ENCODE measurements around the gene WASF3. TPM values are rescaled to one million over a fixed set of nuclear protein-coding genes. Genes with fewer than 3 reads are reported as not detected.

The WASF3 gene
- total RNA-seq, 1 donor from 2014 or later: 11.5 TPM

DNA sequence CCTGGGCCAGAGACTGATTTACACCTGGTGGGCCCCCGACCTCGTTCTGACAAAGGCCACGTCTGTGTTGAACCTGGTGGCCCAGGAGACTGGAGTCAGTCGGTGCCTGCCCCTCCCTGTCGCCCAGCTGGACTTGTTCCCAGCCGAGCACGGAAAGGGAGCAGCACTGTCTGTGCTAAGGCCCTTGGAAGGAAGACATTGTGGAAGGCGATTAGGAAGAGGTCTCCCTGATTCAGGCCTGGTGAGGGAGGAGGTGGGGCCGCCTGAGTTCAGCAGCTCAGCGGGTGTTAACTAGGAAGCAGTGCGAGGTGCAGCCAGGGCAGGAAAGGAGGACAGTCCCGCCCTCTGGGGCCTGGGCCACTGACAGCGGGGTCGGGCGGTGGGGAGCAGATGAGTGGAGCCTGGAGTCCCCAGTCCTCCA lies 138.4 kb downstream of the WASF3 start:
- no peak for DNase-seq
- ATAC-seq: peak; percentile 14
- intact Hi-C loops (cut with micrococcal nuclease): loop anchor here (10.0 kb wide), 1 partner anchor 511 kb away; no protein-coding TSS in a partner anchor

DNA sequence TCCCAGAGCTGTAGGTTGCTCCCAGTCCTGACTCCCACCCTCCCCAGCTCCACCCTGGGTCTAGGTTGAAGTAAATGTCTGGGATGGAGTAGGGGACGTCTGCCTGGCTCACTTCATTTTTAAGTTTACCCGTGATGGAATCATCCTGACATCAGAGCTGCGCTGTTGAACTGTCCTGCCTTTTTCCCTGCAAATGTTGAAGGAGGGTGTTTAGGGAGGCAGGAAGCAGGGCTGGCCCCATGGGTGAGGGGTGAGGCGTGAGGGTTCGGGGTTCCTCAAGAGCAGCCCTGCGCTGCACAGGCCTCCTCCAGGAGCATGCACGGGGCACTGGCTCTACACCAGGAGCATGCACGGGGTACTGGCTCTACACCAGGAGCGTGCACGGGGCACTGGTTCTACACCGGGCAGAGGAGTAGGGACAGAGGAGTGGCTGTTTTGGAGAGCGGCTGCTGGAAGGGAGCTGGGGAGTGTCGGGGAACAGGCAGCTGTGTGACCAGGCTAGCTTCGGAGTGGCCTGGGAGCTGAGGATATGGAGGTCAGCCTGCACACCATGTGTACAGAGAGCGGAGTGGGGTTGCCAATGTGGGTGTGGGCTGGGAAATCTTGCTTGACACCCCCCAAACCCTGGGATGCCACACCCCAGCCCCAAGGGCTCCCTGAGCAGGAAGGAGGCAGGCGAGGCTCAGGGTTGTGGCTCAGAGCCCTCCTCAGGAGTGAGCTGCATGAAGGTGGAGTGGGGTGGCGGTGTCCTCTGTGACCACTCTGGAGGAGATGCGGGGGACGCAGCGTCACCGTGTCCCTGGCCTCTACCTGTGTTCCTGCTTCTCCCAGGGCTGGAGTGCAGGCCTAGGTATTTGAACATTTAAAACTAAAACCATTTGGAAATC lies 139.8 kb downstream of the WASF3 start:
- DNase-seq: no peak
- intact Hi-C loops (cut with micrococcal nuclease): loop anchor here (10.0 kb wide), 1 partner anchor 513 kb away; no protein-coding TSS in a partner anchor
- ATAC-seq: no peak

DNA sequence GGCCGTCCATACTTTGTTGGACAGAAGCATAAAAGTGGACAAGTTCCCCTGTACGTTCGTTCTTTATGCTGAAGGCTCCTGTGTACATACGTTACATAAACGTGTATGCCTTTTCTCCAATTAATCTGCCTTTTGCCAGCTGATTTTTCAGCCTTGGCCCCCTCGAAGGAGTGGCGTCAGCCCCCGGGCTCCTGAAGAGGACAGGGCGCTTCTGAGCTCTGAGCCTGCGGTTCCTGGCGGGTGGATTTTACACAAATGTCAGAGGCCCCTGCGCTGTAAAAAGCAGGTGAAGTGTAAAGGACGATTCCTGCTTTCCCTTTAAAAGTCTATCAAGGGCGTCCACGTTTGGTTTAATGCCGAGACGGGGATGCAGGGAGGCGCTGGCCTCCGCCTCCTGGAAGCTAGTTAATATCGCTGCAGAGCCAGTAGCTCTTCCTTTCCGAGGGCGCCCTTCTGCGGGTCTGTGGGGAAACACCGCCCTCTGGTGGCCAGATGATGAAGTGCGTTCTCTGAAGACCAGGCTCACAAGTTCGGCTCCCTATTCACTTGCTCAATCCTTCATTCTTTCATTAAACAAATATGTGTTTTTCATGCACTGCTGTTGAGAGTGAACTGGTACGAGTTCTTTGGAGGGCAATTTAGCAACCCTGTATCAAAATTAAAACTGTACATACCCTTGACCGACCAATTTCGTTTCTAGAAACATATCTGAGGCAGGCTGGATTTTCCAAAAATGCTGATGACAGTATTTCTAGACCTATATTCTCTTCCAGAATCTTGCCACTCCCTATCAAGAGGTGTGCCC lies 141.1 kb downstream of the WASF3 start:
- DNase-seq (peak; percentile 84), ATAC-seq (peak; percentile 89)
- intact Hi-C loops (cut with micrococcal nuclease): loop anchor here (10.0 kb wide), 1 partner anchor 514 kb away; no protein-coding TSS in a partner anchor

DNA sequence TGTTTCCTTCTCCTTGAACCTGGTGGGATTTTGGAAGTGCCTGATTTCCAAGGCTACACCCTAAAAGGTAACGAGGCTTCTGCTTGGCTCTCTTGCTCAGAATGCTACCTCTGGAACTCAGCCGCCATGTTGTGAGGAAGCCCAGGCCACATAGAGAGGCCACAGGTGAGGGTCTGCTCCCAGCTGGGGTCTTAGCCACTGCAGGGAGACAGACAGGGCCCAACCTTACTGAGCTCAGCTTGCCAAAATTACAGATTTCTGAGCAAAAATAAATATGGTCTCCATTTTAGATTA lies 141.7 kb downstream of the WASF3 start:
- intact Hi-C loops (cut with micrococcal nuclease): loop anchor here (10.0 kb wide), 1 partner anchor 514 kb away; no protein-coding TSS in a partner anchor
- no peak for DNase-seq
- ATAC-seq: no peak

DNA sequence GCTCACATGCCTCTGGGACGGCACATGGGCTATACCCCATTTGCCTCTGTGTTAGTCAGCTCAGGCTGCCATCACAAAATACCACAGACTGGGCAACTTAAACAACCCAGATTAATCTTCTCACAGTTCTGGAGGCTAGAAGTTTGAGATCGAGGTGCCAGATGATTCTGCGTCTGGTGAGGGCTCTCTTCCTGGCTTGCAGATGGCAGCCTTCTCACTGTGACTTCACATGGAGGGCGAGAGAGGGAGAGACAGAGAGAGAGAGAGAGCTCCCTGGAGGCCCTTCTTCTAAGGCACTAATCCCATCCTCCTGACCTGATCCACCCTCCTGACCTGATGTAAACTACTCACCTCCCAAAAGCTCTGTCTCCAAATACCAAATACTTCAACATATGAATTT lies 148.1 kb downstream of the WASF3 start:
- intact Hi-C loops (cut with micrococcal nuclease): no loop called here
- DNase-seq (no peak), ATAC-seq (no peak)

DNA sequence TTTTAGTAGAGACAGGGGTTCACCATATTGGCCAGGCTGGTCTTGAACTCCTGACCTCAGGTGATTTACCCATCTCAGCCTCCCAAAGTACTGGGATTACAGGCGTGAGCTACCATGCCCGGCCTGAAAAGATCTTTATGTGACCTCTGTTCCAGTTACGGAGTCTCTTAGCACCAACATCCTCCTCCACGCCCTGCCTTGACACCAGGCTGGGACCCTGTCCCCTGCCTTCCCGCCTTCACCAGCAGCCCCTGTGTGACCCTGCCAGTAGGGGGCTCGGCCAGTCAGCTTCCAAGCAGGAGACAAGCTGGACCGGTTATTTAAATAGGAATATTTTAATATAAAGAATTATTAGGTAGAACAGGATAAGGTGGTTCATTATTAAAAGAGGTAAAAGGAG lies 148.9 kb downstream of the WASF3 start:
- ATAC-seq: no peak
- intact Hi-C loops (cut with micrococcal nuclease): no loop called here
- DNase-seq: no peak

DNA sequence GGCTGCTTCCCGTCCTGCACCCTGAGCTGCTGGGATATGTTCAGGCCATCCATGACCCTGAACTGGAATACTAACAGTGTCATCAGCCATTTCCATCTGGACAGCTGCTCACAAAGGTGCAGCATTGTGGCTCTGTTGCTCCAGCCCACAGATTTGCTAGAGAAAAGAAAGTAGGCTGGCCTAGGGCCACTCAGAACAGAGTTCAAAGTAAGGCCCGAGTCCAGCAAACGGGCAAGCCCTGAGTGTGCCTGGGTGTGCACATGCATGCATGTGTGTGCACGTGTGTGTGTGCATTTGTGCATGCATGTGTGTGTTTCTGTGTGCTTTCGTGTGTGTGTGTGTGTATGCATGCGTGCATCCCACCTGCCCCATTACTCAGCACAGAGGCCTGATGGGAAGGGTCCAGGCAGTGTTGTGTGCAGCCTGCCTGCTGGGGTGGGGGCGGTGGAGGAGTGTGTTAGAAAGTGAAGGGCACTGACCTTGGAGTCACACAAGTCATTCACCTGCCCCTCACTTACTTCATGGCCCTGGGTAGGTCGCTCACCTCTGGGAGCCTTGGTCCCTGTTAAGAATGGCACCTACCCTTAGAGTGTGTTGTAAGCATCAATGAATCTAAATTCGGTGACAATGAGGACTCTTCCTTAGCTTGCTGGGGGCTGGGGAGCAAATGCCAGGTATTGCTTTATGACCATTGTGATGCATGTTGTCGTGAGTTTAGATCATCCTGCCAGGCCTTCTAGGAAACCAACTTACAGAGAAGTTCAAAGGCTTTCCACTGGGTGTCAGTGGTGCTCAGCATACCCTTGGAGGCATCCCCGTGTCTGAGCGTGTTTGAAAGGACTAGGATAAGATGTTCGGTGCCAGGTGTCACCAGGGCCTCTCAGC lies 149.9 kb downstream of the WASF3 start:
- ATAC-seq: peak; percentile 74
- no peak for DNase-seq
- intact Hi-C loops (cut with micrococcal nuclease): no loop called here

DNA sequence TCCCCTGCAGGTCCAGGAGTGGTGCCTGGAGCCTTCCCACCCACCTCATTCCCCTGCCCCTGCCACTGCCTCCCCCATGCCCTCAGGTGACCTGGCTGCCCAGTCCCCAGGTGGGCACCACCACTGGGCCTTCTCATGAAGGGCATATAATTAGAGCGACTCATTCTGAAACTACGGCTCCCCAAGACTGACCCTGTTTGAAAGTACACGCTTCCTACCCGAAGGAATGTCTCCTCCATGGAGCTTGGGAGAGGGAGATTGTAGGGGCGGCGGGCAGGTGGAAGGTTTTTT lies 150.5 kb downstream of the WASF3 start:
- intact Hi-C loops (cut with micrococcal nuclease): no loop called here
- no peak for DNase-seq
- ATAC-seq: no peak

DNA sequence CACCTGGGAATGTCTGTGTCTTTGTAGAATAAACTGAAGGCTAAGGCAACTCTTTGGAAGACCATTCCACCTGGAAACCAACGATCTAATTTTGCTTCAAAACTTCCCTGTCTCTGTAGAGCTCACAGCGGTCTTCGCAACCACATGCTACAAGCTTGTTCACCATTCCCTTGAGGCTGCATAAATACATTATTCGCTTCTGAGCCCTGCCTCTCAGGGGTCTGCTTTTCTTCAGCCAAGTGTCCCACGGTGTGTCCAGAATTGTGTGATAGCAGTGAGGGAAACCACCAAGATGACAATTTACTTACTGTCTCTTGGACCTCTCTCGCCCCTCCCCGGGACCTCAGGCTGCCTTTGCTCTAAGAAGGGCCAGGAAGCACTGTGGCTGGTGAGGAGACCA lies 152.0 kb downstream of the WASF3 start:
- intact Hi-C loops (cut with micrococcal nuclease): no loop called here
- DNase-seq (no peak), ATAC-seq (no peak)

DNA sequence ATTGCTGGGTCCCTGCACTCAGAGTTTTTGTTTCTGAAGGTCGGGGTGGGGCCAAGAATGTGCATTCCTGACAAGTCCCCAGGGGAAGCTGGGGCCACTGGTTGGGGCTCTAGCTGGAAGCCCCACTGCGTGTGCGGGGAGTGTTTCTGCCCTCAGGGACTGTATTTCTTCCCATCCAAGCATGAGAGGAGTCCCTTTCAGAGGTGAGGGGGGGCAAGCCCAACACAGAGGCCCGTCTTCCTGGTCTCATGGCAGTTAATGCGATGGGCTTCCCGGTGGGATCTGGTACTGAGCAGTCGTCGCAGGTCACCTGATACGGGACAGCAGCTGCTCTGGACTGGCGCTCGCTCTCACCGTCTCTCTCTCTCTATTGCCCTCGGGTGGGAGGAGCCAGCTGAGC lies 152.7 kb downstream of the WASF3 start:
- no peak for ATAC-seq

DNA sequence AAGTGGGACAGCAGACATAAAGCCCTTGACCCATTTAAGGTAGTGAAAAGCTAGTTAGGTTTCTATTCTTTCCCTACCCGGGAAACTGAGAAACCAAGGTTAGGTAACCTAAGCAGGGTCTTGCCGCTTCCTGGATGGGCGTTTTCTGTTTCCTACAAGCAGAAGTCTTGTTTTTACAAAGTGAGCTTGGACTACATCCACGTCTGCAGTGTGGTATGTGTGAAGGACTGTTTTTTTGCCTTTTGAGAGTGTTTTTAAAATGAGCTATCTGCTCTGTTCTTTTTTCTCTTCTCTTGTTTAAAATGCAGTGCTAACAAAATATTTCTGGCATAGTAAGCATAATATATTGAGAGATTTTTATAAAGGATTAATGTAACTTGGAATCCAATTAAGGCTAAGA lies 153.7 kb downstream of the WASF3 start:
- DNase-seq (no peak), ATAC-seq (no peak)
- intact Hi-C loops (cut with micrococcal nuclease): no loop called here

More for the DNA sequence above, 152.7 kb downstream of the WASF3 start:
- DNase-seq: no peak
- intact Hi-C loops (cut with micrococcal nuclease): no loop called here

DNA sequence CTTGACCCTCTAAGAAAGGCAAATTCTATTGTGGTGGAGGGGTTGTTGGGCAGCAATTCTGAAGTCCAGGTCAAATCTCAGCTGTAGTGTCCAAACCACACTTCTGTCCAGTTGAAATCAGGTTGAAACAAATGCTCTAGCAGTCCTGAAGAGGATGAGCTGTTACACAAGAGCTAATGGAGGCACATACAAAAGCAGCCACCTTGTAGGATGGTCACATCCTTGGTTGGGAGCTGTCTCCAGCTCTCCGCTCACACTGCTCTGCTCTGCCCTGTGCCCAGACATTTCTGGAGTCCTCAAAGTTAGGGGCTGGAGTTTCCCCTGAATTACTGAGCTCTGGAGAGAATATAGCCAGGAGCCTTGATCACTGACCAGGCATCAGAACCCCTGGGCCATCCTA lies 155.9 kb downstream of the WASF3 start:
- ATAC-seq (no peak), DNase-seq (no peak)
- intact Hi-C loops (cut with micrococcal nuclease): no loop called here

DNA sequence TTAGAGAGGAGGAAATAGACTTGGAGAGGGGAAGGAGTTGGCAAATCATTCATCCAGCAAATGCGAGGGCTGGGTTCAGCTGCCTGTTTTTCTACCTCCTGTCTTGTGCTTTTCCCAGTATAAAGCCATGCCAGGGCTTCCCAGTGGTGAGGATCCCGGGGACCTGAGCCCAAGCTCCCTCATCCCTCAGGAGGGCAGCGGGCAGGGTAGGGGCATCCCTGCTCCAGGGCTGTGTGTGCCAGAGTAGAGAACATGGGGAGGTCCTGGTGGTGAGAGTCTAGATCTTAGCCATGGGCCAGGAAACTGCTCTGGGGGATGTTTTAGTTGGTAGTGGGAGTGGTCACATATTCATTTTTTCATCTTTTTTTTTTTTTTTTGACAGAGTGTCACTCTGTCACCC lies 159.5 kb downstream of the WASF3 start:
- no peak for DNase-seq
- no peak for ATAC-seq
- intact Hi-C loops (cut with micrococcal nuclease): no loop called here

DNA sequence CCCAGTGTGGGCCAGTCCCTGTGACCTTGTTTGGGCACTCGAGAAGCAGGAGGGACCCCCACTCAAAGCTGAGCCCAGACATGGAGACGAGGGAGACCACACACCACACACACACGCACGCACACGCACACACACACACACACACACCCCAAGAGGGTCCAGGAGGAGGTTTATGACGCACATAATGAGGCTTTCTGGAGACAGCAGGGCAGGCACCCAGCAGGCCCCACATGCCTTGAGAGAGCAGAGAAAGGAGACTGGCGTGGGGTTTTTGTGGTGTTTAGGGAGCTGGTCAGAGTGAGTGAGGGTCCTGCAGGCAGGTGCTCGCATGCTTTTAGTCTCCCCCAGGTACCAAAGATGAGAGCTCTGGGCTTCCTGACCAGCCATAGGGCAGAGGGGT lies 160.7 kb downstream of the WASF3 start:
- DNase-seq (no peak), ATAC-seq (no peak)
- intact Hi-C loops (cut with micrococcal nuclease): no loop called here

DNA sequence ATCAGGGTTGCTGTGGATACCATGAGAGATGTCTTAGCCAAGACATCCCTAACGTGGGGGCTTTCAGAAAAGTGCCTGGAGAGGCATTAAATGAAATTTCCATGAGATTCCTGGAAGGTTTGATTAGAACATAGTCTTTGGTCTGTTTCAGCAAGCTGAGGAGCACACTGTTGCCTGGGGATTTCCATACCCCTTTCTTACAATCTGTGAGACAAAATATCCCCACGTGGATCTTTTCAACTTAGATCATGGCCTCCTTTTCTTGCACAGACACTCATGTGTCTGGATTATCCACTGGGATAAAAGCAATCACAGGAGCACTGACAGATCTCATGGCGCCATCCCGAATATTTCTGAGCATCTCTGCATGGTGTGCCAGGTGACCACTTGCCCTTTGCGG lies 161.4 kb downstream of the WASF3 start:
- intact Hi-C loops (cut with micrococcal nuclease): no loop called here
- ATAC-seq: no peak
- DNase-seq: no peak

DNA sequence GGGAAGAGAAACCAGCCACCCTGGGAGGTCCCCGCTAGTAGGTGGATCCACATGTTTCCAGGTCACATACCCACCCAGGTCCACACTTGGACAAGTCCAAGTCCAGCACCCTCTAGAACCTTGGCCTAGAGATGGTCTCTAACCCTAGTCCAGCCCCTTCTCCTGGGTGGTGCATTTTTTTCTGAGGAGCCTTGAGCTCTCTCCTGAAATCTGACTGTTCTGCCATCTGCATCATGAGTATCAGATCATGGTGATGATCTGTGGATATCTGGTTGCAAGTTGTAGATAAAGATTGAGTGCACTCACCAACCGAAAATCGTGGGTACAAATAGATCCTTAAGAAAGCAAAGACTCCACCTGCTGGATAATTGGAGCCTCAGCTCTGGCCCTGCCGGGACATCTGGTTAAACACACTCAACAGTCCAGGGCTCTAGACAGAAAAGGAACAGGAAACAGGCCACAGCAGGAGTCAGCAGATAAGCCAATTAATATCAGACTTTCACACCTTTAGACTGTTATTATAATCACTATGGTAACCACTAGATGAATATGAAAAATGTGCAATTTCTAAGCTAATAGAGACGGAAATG lies 162.0 kb downstream of the WASF3 start:
- intact Hi-C loops (cut with micrococcal nuclease): no loop called here
- ATAC-seq: no peak
- DNase-seq: no peak

DNA sequence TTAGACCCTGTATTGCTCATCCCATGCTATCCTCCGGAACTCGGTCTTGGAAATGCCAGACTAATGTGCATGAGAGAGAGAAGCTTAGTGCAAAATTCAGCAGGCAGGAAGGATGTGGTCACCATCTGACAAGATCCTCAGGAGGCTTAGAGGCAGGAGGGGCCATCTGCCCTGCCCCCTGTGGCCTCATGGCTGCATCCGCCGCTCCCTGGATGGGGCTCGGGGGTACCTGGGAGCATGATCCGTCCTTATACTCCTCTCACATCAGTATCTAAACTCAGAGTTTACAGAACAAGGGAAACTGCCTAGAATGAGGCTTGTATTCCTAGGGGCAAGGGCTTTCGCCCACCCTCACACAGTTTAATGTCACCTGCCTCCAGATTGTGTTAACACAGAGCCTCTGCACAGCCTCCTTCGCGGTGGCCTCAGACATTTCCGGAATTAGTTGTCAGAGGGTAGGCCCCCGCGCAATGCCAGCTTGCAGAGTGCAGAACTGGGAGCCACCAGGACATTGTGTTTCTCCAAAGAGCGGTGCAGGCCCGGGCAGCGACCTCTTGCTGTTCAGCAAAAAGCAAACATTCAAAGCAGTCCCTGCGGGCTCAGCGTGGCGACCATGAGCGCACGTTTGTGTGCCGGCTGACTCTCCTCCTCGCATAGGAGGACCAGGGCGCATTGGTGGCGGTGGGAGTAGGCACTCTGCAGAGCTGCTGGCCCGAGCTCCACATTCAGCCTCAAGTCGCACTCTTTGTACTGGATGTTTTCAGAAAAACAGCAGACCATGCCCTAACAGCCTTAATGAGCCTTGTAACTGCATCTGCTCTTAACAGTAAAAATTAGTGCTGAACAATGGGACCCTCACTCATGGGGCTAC lies 164.0 kb downstream of the WASF3 start:
- no peak for ATAC-seq

DNA sequence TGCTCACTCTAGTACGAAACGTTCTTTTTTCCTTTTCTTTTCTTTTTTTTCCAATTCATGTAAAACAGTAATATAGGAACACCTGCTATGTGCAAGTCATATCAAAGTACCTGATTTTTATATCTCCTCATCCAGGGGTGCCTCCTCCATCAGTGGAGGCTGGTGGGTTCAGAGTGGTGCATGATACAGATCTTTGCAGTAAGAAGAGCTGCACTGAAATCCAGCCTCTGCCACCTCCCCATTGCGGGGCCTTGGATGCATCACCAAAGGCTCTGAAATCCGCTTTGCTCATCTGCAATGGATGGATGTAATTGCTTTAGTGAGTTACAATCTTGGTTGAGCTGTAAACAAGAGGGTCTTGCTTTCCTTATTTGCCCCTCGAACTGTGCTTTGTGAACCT lies 164.8 kb downstream of the WASF3 start:
- DNase-seq: no peak
- intact Hi-C loops (cut with micrococcal nuclease): no loop called here
- ATAC-seq: no peak

More for the DNA sequence above, 164.0 kb downstream of the WASF3 start:
- intact Hi-C loops (cut with micrococcal nuclease): no loop called here
- DNase-seq: no peak

All from left ventricle myocardium superior (tissue), 1 donor.